GM23248 (cell line): ENCODE measurements around the gene TOE1.

Experiments
- EZH2 ChIP-seq: fragments of 200-600 bp; sonication (generic); IDR thresholded peaks from 2 replicates; pipeline ENCODE4 v1.6.1; 2018; ENCODE audit warnings: antibody characterized with exemption, mild to moderate bottlenecking; ENCODE audit not compliant: insufficient read depth, poor library complexity, severe bottlenecking
- EZH2phosphoT487 ChIP-seq: fragments of 200-600 bp; sonication (generic); IDR thresholded peaks from 2 replicates; pipeline ENCODE4 v1.6.1; 2018; ENCODE audit warnings: antibody characterized with exemption, moderate library complexity, mild to moderate bottlenecking, low read depth; ENCODE audit not compliant: insufficient read depth

- TF ChIP-seq EZH2 (no peak), EZH2phosphoT487 (no peak)
These were observed 25.7 kb upstream of the TOE1 start for GRCh38 chr1:45314266-45314665.
